Smooth muscle cell (in vitro differentiated cells): ENCODE results near the gene SH3YL1. TPM values are rescaled to one million over a fixed set of nuclear protein-coding genes. Genes with fewer than 3 reads are reported as not detected.

Experiments used
- DNase-seq: peaks from one replicate; lab custom pipeline; 2025; ENCODE audit not compliant: unreplicated experiment; lab: John Stamatoyannopoulos, UW
- H2AFZ ChIP-seq: fragments of 200-600 bp; sonication (generic); 2 replicates; pipeline ENCODE4 v1.6.0; 2016; ENCODE audit warnings: antibody characterized with exemption, low read depth, mild to moderate bottlenecking
- H3F3A ChIP-seq: fragments of 200-600 bp; sonication (generic); 2 replicates; pipeline ENCODE4 v1.6.0; 2017; ENCODE audit warnings: antibody characterized with exemption, low read depth
- H3K27ac ChIP-seq: fragments of 200-600 bp; sonication (generic); 2 replicates; pipeline ENCODE4 v1.5.1; 2016; ENCODE audit warnings: low read depth, mild to moderate bottlenecking
- H3K27me3 ChIP-seq: fragments of 200-600 bp; sonication (generic); 2 replicates; pipeline ENCODE4 v1.6.1; 2016; ENCODE audit warnings: low read depth, mild to moderate bottlenecking
- H3K36me3 ChIP-seq: fragments of 200-600 bp; sonication (generic); 2 replicates; pipeline ENCODE4 v1.5.1; 2016; ENCODE audit warnings: low read depth
- H3K4me1 ChIP-seq: fragments of 200-600 bp; sonication (generic); 2 replicates; pipeline ENCODE4 v1.5.1; 2016; ENCODE audit warnings: low read depth
- H3K4me2 ChIP-seq: fragments of 200-600 bp; sonication (generic); 2 replicates; pipeline ENCODE4 v1.6.0; 2016; ENCODE audit warnings: mild to moderate bottlenecking
- H3K4me3 ChIP-seq: fragments of 200-600 bp; sonication (generic); 2 replicates; pipeline ENCODE4 v1.5.1; 2016; ENCODE audit warnings: mild to moderate bottlenecking
- H3K79me2 ChIP-seq: fragments of 200-600 bp; sonication (generic); 2 replicates; pipeline ENCODE4 v1.6.0; 2016; ENCODE audit warnings: low read depth, mild to moderate bottlenecking
- H3K9ac ChIP-seq: fragments of 200-600 bp; sonication (generic); 2 replicates; pipeline ENCODE4 v1.6.0; 2016; ENCODE audit warnings: low read depth
- H3K9me3 ChIP-seq: fragments of 200-600 bp; sonication (generic); replicated peaks from 2 replicates; pipeline ENCODE4 v1.5.1; 2016; ENCODE audit warnings: low read depth
- H4K20me1 ChIP-seq: fragments of 200-600 bp; sonication (generic); 2 replicates; pipeline ENCODE4 v1.6.0; 2016; ENCODE audit warnings: low read depth
- CTCF ChIP-seq: fragments of 200-600 bp; sonication (generic); IDR thresholded peaks from 2 replicates; pipeline ENCODE4 v1.5.1; 2017; ENCODE audit warnings: borderline replicate concordance, mild to moderate bottlenecking, antibody characterized with exemption; ENCODE audit not compliant: insufficient read depth, poor library complexity, severe bottlenecking
- WGBS: methylation state at CpG from one replicate; pipeline ENCODE4 v1.1.7; 2016; ENCODE audit warnings: low lambda C conversion rate; 5-methylcytosine and 5-hydroxymethylcytosine counted together
- polyA plus RNA-seq: library from polyadenylated mRNA; unstranded; fragments of >200 nt; fragmentation: Nextera tagmentation; extraction: Ambion mirVana; gene quantifications from 2 replicates; pipeline ENCODE4 v1.2.1, GENCODE V29; 2016
- total RNA-seq: library from RNA; depleted of rRNA; stranded (reverse); fragments of >200 nt; gene quantifications from 2 replicates; pipeline ENCODE4 v1.2.3, GENCODE V29; 2014

SH3YL1 gene
- total and polyA plus RNA-seq, 2 experiments from 2014 or later, result 12.1 to 42.8 TPM

DNA sequence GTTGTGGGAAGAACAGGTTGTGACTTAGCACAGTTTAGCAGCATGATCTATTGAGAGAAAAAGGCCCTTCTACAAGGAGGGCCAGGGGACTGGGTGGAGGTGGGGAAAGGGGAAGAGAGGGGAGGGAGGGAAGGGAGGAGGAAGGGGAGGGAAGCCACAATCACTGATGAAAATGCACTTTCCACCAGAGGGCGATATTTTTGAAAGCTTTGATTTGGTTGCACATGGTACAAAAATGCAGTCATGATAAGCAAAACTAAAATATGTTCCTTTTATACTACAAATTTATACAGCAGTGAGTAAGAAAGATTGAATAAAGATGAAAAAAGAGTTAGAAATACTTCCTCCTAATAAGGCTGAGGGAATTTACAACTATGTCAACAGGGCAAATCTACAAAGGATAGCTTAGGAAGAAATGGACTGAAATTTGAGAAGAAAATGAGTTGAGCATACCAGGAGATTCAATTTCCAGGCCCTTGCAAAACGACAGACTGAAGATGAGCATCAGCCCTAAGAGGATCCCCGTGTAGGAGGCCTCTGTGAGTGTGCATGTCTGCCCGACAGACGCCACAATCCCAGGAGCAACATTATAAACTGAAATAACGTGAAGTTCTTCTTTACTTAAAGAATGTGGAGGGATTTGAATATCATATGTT is 17.2 kb downstream of the SH3YL1 start:
- TF ChIP-seq CTCF, result peak; percentile 50
- WGBS, result 38% methylated on average over 6 of the region's 6 CpGs
- no peak overlapping the region for H3K9ac ChIP-seq
- H3K79me2 ChIP-seq, result no peaks in the 10 kb centered on the region
- H3K4me3 ChIP-seq, result no peak overlapping the region
- DNase-seq, result no peak
- H4K20me1 ChIP-seq, result no peaks in the 10 kb centered on the region
- H3K36me3 ChIP-seq, result peaks cover 18% of the 10 kb centered on the region
- H3K4me1 ChIP-seq, result no peaks in the 10 kb centered on the region
- peaks cover 2% of the 10 kb centered on the region for H3F3A ChIP-seq
- no peaks in the 10 kb centered on the region for H3K9me3 ChIP-seq
- H2AFZ ChIP-seq, result no peak overlapping the region
- no peak overlapping the region for H3K4me2 ChIP-seq
- no peaks in the 10 kb centered on the region for H3K27me3 ChIP-seq
- peak overlapping the region; percentile 20 for H3K27ac ChIP-seq

DNA sequence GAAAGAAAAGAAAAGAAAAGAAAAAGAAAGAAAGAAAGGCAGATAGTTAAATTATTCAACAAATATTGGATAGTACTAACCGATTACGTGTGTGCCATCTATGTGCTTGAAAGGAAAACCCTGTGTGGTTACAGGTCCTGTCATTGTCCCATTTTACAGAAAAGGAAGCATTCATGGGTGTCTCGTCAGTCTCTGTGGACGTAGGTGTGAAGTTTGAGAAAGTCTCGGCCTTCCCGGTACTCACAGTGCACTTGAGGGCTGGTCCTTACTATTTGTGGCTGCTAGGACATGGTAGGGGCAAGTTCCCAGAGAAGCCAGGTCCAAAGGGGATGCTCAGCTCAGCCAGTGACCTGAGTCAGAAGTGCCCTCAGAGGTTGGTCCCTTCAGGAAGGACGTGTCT is 19.3 kb downstream of the SH3YL1 start:
- no peaks in the 10 kb centered on the region for H3K27me3 ChIP-seq
- no peaks in the 10 kb centered on the region for H3K4me1 ChIP-seq
- H4K20me1 ChIP-seq, result no peaks in the 10 kb centered on the region
- no peaks in the 10 kb centered on the region for H3F3A ChIP-seq
- H3K27ac ChIP-seq, result no peak overlapping the region
- no peak for DNase-seq
- H3K9ac ChIP-seq, result no peak overlapping the region
- H3K4me2 ChIP-seq, result no peak overlapping the region
- peaks cover 18% of the 10 kb centered on the region for H3K36me3 ChIP-seq
- no peaks in the 10 kb centered on the region for H3K79me2 ChIP-seq
- no peaks in the 10 kb centered on the region for H3K9me3 ChIP-seq
- H3K4me3 ChIP-seq, result no peak overlapping the region
- WGBS, result 96% methylated on average over 7 of the region's 7 CpGs
- H2AFZ ChIP-seq, result no peak overlapping the region
- no peak for TF ChIP-seq CTCF

DNA sequence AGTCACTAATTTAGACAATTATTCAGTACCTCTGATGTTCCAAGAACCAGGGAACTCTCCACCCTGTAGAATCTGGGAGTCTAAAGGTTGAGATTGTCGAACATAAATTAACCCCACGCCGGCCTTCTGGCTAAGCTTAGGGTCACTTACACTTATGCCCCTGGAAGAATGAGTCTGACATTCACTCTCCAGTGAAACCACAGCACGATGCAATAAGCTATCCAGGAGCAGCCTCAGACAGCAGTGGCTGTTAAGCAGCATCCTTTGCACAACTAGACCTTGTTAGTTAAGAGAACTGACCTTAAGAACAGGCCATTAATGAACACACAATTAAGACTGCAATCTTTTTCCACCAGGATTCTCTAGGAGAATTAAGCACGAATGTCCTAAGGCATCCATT is 25.0 kb downstream of the SH3YL1 start:
- WGBS, result 85% methylated on average over 5 of the region's 5 CpGs
- H3K27ac ChIP-seq, result no peak overlapping the region
- no peak for TF ChIP-seq CTCF
- H2AFZ ChIP-seq, result no peak overlapping the region
- no peaks in the 10 kb centered on the region for H3K4me1 ChIP-seq
- H3F3A ChIP-seq, result peaks cover 5% of the 10 kb centered on the region
- H3K36me3 ChIP-seq, result peaks cover 18% of the 10 kb centered on the region
- no peak overlapping the region for H3K4me2 ChIP-seq
- H3K4me3 ChIP-seq, result no peak overlapping the region
- H3K79me2 ChIP-seq, result no peaks in the 10 kb centered on the region
- no peaks in the 10 kb centered on the region for H3K27me3 ChIP-seq
- no peaks in the 10 kb centered on the region for H3K9me3 ChIP-seq
- H4K20me1 ChIP-seq, result no peaks in the 10 kb centered on the region
- H3K9ac ChIP-seq, result no peak overlapping the region
- DNase-seq, result no peak

DNA sequence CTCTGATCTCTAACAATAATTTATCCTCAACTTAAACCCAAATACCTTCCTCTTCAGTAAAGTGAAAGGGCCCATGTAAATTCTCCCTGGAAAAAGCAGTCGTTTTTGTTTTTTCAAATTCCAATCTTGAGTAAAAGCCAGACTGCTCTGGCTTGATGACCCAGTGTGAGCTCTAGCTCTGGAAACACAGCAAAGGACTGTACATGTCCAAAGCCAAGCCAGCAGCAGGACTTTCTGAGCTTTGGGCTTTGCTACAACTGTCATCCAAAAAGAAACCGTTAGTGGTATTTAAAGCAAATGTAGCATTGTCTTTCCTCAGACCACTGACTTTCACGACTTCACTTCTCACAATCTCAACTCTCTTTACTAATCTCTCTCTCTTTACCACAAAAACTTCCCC is 25.4 kb downstream of the SH3YL1 start:
- Histone ChIP-seq H3K27ac (no peak overlapping the region), H3K4me3 (no peak overlapping the region), H3K36me3 (peaks cover 14% of the 10 kb centered on the region), H3K9ac (no peak overlapping the region), H4K20me1 (no peaks in the 10 kb centered on the region), H3F3A (peaks cover 5% of the 10 kb centered on the region), H3K4me2 (no peak overlapping the region), H3K9me3 (no peaks in the 10 kb centered on the region), H3K4me1 (no peaks in the 10 kb centered on the region), H3K27me3 (no peaks in the 10 kb centered on the region), H3K79me2 (no peaks in the 10 kb centered on the region), H2AFZ (no peak overlapping the region)
- TF ChIP-seq CTCF, result no peak
- WGBS, result 52% methylated on average over 3 of the region's 3 CpGs
- no peak for DNase-seq
